ENCODE data around the gene NEURL1. TPM values are rescaled to one million over a fixed set of nuclear protein-coding genes. Genes with fewer than 3 reads are reported as not detected.
A peak's percentile ranks its signal among the peaks of the same experiment; 100 is the strongest.

Gene NEURL1
- total RNA-seq, 4 donors from 2014 or later: 67.6 to 147 (median 110) TPM

DNA sequence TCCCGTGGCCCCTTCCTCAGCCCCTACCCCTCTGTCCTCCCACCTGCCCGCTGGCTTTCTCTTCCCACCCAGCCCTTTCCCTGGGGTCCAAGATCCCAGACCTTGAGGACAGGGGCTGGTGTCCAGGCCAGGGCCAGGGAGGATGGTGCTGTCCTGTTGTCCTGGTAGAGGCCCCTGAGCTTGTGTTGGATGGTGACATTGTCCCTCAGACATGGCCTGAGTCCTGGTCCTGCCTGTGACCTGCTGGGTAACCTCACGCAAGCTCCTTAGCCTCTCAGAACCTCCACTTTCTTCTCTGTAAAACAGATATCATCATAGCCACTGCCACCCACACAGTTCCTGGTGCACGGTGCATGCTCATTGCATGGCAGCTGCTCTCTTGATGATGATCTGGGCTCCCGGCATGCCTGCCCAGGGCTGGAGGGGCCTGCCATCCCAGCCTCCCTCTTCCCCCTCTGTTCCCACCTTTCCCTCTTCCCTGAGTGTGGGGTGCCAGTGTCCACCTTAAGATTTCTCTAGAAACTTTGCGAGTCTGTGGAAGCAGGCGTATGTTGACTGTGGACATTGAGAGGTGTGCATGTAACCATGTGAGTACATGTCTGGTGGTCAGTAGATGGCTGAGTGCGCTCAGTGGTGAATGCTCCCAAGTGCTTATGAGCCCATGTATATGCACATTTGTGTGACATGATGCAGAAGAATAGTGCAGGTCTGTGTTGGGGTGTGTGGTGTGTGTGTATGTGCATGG is 60.4 kb downstream of the NEURL1 start:
- DNase-seq (peak in 1 of 2 donors; percentile 9), ATAC-seq (no peak)
- Histone ChIP-seq H3K9me3 (no peaks in the 10 kb centered on the region), H3K36me3 (no peaks in the 10 kb centered on the region), H3K27me3 (no peaks in the 10 kb centered on the region), H3K4me3 (no peak overlapping the region), H3K4me1 (peaks cover 38 to 49% of the 10 kb centered on the region in 2 donors), H3K27ac (peak overlapping the region in 1 of 4 donors; percentile 94)
- TF ChIP-seq, protein P1, sequence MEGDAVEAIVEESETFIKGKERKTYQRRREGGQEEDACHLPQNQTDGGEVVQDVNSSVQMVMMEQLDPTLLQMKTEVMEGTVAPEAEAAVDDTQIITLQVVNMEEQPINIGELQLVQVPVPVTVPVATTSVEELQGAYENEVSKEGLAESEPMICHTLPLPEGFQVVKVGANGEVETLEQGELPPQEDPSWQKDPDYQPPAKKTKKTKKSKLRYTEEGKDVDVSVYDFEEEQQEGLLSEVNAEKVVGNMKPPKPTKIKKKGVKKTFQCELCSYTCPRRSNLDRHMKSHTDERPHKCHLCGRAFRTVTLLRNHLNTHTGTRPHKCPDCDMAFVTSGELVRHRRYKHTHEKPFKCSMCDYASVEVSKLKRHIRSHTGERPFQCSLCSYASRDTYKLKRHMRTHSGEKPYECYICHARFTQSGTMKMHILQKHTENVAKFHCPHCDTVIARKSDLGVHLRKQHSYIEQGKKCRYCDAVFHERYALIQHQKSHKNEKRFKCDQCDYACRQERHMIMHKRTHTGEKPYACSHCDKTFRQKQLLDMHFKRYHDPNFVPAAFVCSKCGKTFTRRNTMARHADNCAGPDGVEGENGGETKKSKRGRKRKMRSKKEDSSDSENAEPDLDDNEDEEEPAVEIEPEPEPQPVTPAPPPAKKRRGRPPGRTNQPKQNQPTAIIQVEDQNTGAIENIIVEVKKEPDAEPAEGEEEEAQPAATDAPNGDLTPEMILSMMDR (IDR thresholded peaks at IDR 0.05 in 4 of 5, conservative IDR thresholded peaks at IDR 0.05 in 1 of 5): no peak
- TF ChIP-seq POLR2A (IDR thresholded peaks at IDR 0.05): no peak
- intact Hi-C loops (cut with DNase I; ENCODE audit: low total_unique reads): loop anchor here (2.0 kb wide), 1 partner anchor 27 kb away; no protein-coding TSS in a partner anchor
- in situ Hi-C loops (cut with MboI; ENCODE audit: low sequenced_read_pairs in 4 of 4): no loop called here

DNA sequence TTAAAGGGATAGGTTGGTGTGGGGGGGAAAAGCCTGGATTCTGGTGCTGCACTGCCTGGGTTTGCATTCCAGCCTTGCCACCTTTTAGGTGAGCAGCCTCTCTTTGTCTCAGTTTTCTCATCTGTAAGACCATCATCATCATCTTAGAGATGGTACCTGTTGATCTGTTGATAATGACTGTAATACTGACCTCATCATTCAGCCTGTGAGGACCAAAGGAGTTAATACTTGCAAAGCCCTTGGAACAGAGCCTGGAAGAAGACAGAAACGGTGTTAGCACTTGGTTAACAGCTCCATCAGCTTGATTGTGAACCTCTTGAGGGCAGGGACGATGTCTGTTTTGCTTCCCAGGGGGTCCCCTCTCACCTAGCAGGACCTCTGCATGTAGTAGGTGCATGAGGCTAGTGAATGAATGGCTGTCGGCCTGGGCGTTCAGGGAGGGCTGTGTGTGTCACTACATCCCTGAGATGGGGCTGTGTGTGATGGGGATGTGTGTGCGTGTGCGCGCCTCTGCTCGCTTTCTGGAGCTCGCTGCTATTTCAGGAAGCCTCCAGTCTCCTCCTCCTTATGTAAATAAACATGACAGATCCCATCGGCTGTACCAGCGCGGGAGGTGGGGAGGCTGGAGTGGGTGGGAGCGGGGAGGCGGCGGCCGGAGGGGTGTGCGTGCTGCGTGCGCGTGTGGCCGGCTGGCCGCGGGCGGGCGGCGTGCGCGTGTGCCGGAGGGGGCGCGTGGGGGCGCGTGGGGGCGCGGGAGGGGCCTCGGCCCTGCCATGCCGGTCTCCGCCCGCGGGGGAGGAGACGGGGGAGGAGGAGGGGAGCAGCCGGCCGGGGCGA is 61.2 kb downstream of the NEURL1 start:
- Histone ChIP-seq H3K27ac (peak overlapping the region; percentile 83 to 94 (median 89)), H3K27me3 (no peaks in the 10 kb centered on the region), H3K36me3 (no peaks in the 10 kb centered on the region), H3K9me3 (no peaks in the 10 kb centered on the region), H3K4me1 (peaks cover 41 to 51% of the 10 kb centered on the region in 2 donors), H3K4me3 (peak overlapping the region; percentile 57 to 63 (median 62))
- ATAC-seq (peak; percentile 60 to 67), DNase-seq (peak; percentile 63 to 75)
- TF ChIP-seq, protein P1 (IDR thresholded peaks at IDR 0.05 in 4 of 5, conservative IDR thresholded peaks at IDR 0.05 in 1 of 5): no peak
- TF ChIP-seq POLR2A (IDR thresholded peaks at IDR 0.05): peak; percentile 58 to 64
- intact Hi-C loops (cut with DNase I; ENCODE audit: low total_unique reads): loop anchor here (2.0 kb wide), 1 partner anchor 26 kb away; no protein-coding TSS in a partner anchor
- in situ Hi-C loops (cut with MboI; ENCODE audit: low sequenced_read_pairs in 4 of 4): no loop called here

DNA sequence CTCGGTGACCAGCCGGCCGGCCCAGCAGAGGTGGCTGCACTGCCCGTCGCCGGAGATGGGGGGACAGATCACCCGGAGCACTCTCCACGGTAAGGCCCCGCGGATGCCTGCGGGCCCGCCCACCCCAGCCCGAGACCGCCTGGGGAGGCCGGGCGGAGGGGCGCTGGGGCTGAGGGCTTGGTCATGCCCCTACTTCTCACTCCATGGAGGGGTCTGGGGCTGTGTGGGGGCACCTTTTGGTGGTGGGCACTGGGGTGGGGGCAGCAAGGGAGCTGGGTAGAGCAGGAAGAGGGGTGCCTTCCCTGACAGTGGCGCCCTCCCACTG is 61.8 kb downstream of the NEURL1 start:
- intact Hi-C loops (cut with DNase I; ENCODE audit: low total_unique reads): loop anchor here (2.0 kb wide), 1 partner anchor 26 kb away; no protein-coding TSS in a partner anchor
- DNase-seq: no peak
- Histone ChIP-seq H3K27me3 (no peaks in the 10 kb centered on the region), H3K4me3 (peak overlapping the region; percentile 57 to 63 (median 62)), H3K36me3 (no peaks in the 10 kb centered on the region), H3K27ac (peak overlapping the region; percentile 83 to 94 (median 89)), H3K4me1 (peaks cover 41 to 57% of the 10 kb centered on the region in 2 donors), H3K9me3 (no peaks in the 10 kb centered on the region)
- peak in 1 of 2 donors; percentile 16 for ATAC-seq
- TF ChIP-seq POLR2A (IDR thresholded peaks at IDR 0.05): no peak
- TF ChIP-seq, protein P1 (IDR thresholded peaks at IDR 0.05 in 4 of 5, conservative IDR thresholded peaks at IDR 0.05 in 1 of 5): no peak
- in situ Hi-C loops (cut with MboI; ENCODE audit: low sequenced_read_pairs in 4 of 4): no loop called here

DNA sequence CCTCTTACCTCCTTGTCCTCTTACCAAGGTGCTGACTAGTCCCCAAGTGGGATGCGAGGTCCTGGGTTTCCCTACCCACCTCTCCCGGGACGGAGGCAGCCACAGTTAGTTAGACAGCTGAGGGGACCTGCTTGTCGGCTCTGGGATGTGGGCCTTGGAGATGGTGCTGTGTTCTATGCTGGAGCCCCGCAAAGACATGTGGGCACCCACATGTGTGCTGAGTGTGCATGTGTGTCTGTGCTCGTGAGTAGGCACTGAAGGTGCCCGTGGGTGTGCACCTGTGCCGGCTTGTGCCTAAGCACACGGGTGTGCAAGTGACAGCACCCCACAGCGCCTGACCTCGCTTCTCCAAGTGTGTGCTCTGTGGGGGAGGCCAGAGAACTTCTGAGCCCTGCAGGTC is 62.2 kb downstream of the NEURL1 start:
- intact Hi-C loops (cut with DNase I; ENCODE audit: low total_unique reads): loop anchor here (2.0 kb wide), 1 partner anchor 25 kb away; no protein-coding TSS in a partner anchor
- ATAC-seq (peak; percentile 7 to 24), DNase-seq (no peak)
- Histone ChIP-seq H3K9me3 (no peaks in the 10 kb centered on the region), H3K4me3 (peak overlapping the region; percentile 57 to 63 (median 62)), H3K36me3 (no peaks in the 10 kb centered on the region), H3K4me1 (peaks cover 45 to 61% of the 10 kb centered on the region in 2 donors), H3K27ac (peak overlapping the region; percentile 83 to 94 (median 89)), H3K27me3 (no peaks in the 10 kb centered on the region)
- TF ChIP-seq, protein P1 (IDR thresholded peaks at IDR 0.05 in 4 of 5, conservative IDR thresholded peaks at IDR 0.05 in 1 of 5): no peak
- no peak for TF ChIP-seq POLR2A (IDR thresholded peaks at IDR 0.05)
- in situ Hi-C loops (cut with MboI; ENCODE audit: low sequenced_read_pairs in 4 of 4): no loop called here
